Fibroblast of lung (primary cell): ENCODE measurements around the gene ZMAT3.

Source experiments
- CTCF ChIP-seq, 2 donors: IDR thresholded peaks in 1 of 2; conservative IDR thresholded peaks in 1 of 2; 1 replicate in 1 of 2; 2 replicates in 1 of 2; pipeline ENCODE4 v1.5.1; 2011 to 2012; ENCODE audit warnings: low read length in 2 of 2, control low read depth in 1 of 2, inconsistent platforms in 1 of 2, low read depth in 1 of 2, mild to moderate bottlenecking in 1 of 2
- EZH2 ChIP-seq: IDR thresholded peaks from 2 replicates; pipeline ENCODE4 v1.5.1; 2012; ENCODE audit warnings: low read length, control low read depth, mild to moderate bottlenecking; ENCODE audit errors: missing control alignments

- TF ChIP-seq CTCF (conservative IDR thresholded peaks at IDR 0.05 in 1 of 2, IDR thresholded peaks at IDR 0.05 in 1 of 2; ENCODE audit: low read depth in 1 of 2, low read length in 2 of 2) (no peak), EZH2 (no peak)
Measured at GRCh38 chr3:179074656-179075055, 3.0 kb upstream of the ZMAT3 start.
